SK-N-SH (cell line): ENCODE data around the gene RPS15A. TPM values are rescaled to one million over a fixed set of nuclear protein-coding genes. Genes with fewer than 3 reads are reported as not detected.

Source experiments
- CTCF ChIA-PET: fragments of 300-600, 350-600 bp; formaldehyde crosslinking; extraction: SDS; loops from one replicate; lab custom pipeline; 2021; lab: Yijun Ruan, JAX
- POLR2A ChIA-PET: fragments of 350-600 bp; sonication (Branson Sonifier 250); formaldehyde crosslinking; extraction: SDS; loops from one replicate; lab custom pipeline; 2020; ENCODE audit warnings: antibody characterized with exemption, inconsistent platforms; lab: Yijun Ruan, JAX
- DNase-seq: peaks from one replicate; pipeline ENCODE4 v3.0.0; 2012
- H2AFZ ChIP-seq: fragments of 200-600 bp; sonication (generic); 2 replicates; pipeline ENCODE4 v1.8.1; 2016; ENCODE audit warnings: antibody characterized with exemption, mild to moderate bottlenecking, low read depth
- H3F3A ChIP-seq: fragments of 200-600 bp; sonication (generic); replicated peaks from 2 replicates; pipeline ENCODE3; 2016; ENCODE audit warnings: antibody characterized with exemption, mild to moderate bottlenecking; ENCODE audit not compliant: insufficient read depth
- H3K27ac ChIP-seq, 2 experiments: fragments of 200-500 bp in 1 of 2; fragments of 200-600 bp in 1 of 2; sonication (Bioruptor generic) in 1 of 2; sonication (generic), shearing (Covaris generic) in 1 of 2; 2 replicates each; pipeline versions ENCODE4 v1.5.1 to v1.6.1; 2014 to 2016; ENCODE audit warnings: low read depth in 2 of 2, inconsistent platforms in 1 of 2, low read length in 1 of 2, mild to moderate bottlenecking in 1 of 2, mixed read lengths in 1 of 2
- H3K27me3 ChIP-seq: fragments of 200-600 bp; sonication (generic), shearing (Covaris generic); 2 replicates; pipeline ENCODE4 v1.6.1; 2016; ENCODE audit warnings: mixed run types; ENCODE audit not compliant: insufficient read depth
- H3K36me3 ChIP-seq, 2 experiments: fragments of 200-500 bp in 1 of 2; fragments of 200-600 bp in 1 of 2; sonication (Bioruptor generic) in 1 of 2; sonication (generic) in 1 of 2; replicated peaks in 1 of 2; 2 replicates each; pipeline versions ENCODE3 to v1.5.1; 2014 to 2016; ENCODE audit warnings: low read length in 1 of 2, mild to moderate bottlenecking in 1 of 2; ENCODE audit not compliant: insufficient read depth in 2 of 2, control insufficient read depth in 1 of 2
- H3K4me1 ChIP-seq, 2 experiments: fragments of 200-500 bp in 1 of 2; fragments of 200-600 bp in 1 of 2; sonication (Bioruptor generic) in 1 of 2; sonication (generic), shearing (Covaris generic) in 1 of 2; 2 replicates each; pipeline versions ENCODE4 v1.5.1 to v1.6.1; 2014 to 2016; ENCODE audit warnings: low read depth in 1 of 2, low read length in 1 of 2, mixed run types in 1 of 2; ENCODE audit not compliant: insufficient read depth in 2 of 2, control insufficient read depth in 1 of 2
- H3K4me2 ChIP-seq: fragments of 200-600 bp; sonication (generic), shearing (Covaris generic); 2 replicates; pipeline ENCODE4 v1.6.1; 2017; ENCODE audit warnings: mixed run types
- H3K4me3 ChIP-seq, 2 experiments: fragments of 200-500 bp in 1 of 2; fragments of 200-600 bp in 1 of 2; sonication (Bioruptor generic) in 1 of 2; sonication (generic), shearing (Covaris generic) in 1 of 2; 2 replicates each; pipeline versions ENCODE4 v1.5.1 to v1.8.1; 2014 to 2016; ENCODE audit warnings: low read depth in 2 of 2, inconsistent platforms in 1 of 2, low read length in 1 of 2, mild to moderate bottlenecking in 1 of 2, mixed read lengths in 1 of 2, moderate library complexity in 1 of 2
- H3K79me2 ChIP-seq: fragments of 200-600 bp; sonication (generic); 2 replicates; pipeline ENCODE4 v1.8.1; 2017; ENCODE audit warnings: mild to moderate bottlenecking; ENCODE audit not compliant: insufficient read depth
- H3K9ac ChIP-seq: fragments of 200-600 bp; sonication (generic); 2 replicates; pipeline ENCODE4 v1.6.1; 2017; ENCODE audit warnings: mixed run types
- H3K9me2 ChIP-seq: fragments of 200-600 bp; sonication (generic); 2 replicates; pipeline ENCODE4 v1.6.1; 2017; ENCODE audit warnings: mixed run types
- H3K9me3 ChIP-seq: fragments of 200-600 bp; sonication (generic); 2 replicates; pipeline ENCODE4 v1.6.1; 2017; ENCODE audit warnings: mixed run types, mild to moderate bottlenecking, moderate library complexity
- H4K20me1 ChIP-seq: fragments of 200-600 bp; sonication (generic); 2 replicates; pipeline ENCODE4 v1.6.1; 2017; ENCODE audit warnings: mild to moderate bottlenecking, mixed run types; ENCODE audit not compliant: insufficient read depth
- ELF1 ChIP-seq: IDR thresholded peaks from 2 replicates; pipeline ENCODE4 v1.4.0; 2012
- EZH2phosphoT487 ChIP-seq: fragments of 200-600 bp; sonication (generic); IDR thresholded peaks from 2 replicates; pipeline ENCODE4 v1.6.1; 2017; ENCODE audit warnings: low read depth, mixed run types, mild to moderate bottlenecking, antibody characterized with exemption, moderate library complexity, borderline replicate concordance
- FOXJ3 ChIP-seq: sonication (generic); formaldehyde crosslinking; IDR thresholded peaks from 2 replicates; pipeline ENCODE4 v1.5.1; 2020; ENCODE audit warnings: mild to moderate bottlenecking, missing genetic modification reagents
- FOXM1 ChIP-seq: IDR thresholded peaks from 2 replicates; pipeline ENCODE4 v1.4.0; 2012; ENCODE audit warnings: low read depth, mild to moderate bottlenecking
- GABPA ChIP-seq: IDR thresholded peaks from 2 replicates; pipeline ENCODE4 v1.4.0; 2012; ENCODE audit warnings: low read depth, mild to moderate bottlenecking
- GATA2 ChIP-seq: sonication (generic); formaldehyde crosslinking; IDR thresholded peaks from 2 replicates; pipeline ENCODE4 v1.5.0; 2020; ENCODE audit warnings: mild to moderate bottlenecking, missing genetic modification reagents
- NFIC ChIP-seq: IDR thresholded peaks from 2 replicates; pipeline ENCODE4 v1.4.0; 2012; ENCODE audit warnings: borderline replicate concordance
- NRF1 ChIP-seq: IDR thresholded peaks from 2 replicates; pipeline ENCODE4 v1.6.1; 2012; ENCODE audit warnings: low read depth, mild to moderate bottlenecking, low read length
- POLR2AphosphoS5 ChIP-seq: IDR thresholded peaks from 2 replicates; pipeline ENCODE4 v1.6.1; 2012; ENCODE audit warnings: low read depth, low read length
- RCOR1 ChIP-seq: fragments of 150-350 bp; IDR thresholded peaks from 2 replicates; pipeline ENCODE4 v1.6.1; 2017; ENCODE audit warnings: antibody characterized with exemption, low read length
- REST ChIP-seq: IDR thresholded peaks from 2 replicates; pipeline ENCODE4 v1.6.1; 2012; ENCODE audit warnings: mild to moderate bottlenecking, low read depth, low read length, moderate library complexity
- RFX5 ChIP-seq: IDR thresholded peaks from 2 replicates; pipeline ENCODE4 v1.6.1; 2012; ENCODE audit warnings: mild to moderate bottlenecking, improper control_type of control experiment, low read length
- SIN3A ChIP-seq: IDR thresholded peaks from 2 replicates; pipeline ENCODE4 v1.6.1; 2012; ENCODE audit warnings: low read depth, mild to moderate bottlenecking, low read length, moderate library complexity, borderline replicate concordance
- WGBS: methylation state at CpG from one replicate; pipeline ENCODE4 v1.1.6; 2017; ENCODE audit warnings: low lambda C conversion rate; 5-methylcytosine and 5-hydroxymethylcytosine counted together
- polyA plus RNA-seq, 3 experiments: library from polyadenylated mRNA; depleted of rRNA; stranded (reverse); fragments of >200 nt; gene quantifications; 2 replicates each; pipeline ENCODE4 v1.2.3, GENCODE V29; 2012
- TF ChIP-seq, protein P1 (sequence below): fragments of 200-600 bp; sonication (generic); IDR thresholded peaks from 2 replicates; pipeline ENCODE4 v1.6.1; 2017; ENCODE audit warnings: antibody characterized with exemption, mild to moderate bottlenecking, moderate library complexity
- TF ChIP-seq, protein P2 (sequence below): IDR thresholded peaks from 2 replicates; pipeline ENCODE4; 2012
- TF ChIP-seq, protein P3 (sequence below): IDR thresholded peaks from 2 replicates; pipeline ENCODE4 v1.4.0; 2012; ENCODE audit warnings: low read depth, borderline replicate concordance
- TF ChIP-seq, protein P4 (sequence below): IDR thresholded peaks from 2 replicates; pipeline ENCODE4 v1.4.0; 2012; ENCODE audit warnings: low read depth
- TF ChIP-seq, protein P5 (sequence below): IDR thresholded peaks from 2 replicates; pipeline ENCODE4 v1.4.0; 2012; ENCODE audit warnings: low read depth, borderline replicate concordance

Gene RPS15A
- polyA plus RNA-seq, 1 of the 3 experiments (the other 2 are of a cell fraction) = 6,745 TPM

DNA sequence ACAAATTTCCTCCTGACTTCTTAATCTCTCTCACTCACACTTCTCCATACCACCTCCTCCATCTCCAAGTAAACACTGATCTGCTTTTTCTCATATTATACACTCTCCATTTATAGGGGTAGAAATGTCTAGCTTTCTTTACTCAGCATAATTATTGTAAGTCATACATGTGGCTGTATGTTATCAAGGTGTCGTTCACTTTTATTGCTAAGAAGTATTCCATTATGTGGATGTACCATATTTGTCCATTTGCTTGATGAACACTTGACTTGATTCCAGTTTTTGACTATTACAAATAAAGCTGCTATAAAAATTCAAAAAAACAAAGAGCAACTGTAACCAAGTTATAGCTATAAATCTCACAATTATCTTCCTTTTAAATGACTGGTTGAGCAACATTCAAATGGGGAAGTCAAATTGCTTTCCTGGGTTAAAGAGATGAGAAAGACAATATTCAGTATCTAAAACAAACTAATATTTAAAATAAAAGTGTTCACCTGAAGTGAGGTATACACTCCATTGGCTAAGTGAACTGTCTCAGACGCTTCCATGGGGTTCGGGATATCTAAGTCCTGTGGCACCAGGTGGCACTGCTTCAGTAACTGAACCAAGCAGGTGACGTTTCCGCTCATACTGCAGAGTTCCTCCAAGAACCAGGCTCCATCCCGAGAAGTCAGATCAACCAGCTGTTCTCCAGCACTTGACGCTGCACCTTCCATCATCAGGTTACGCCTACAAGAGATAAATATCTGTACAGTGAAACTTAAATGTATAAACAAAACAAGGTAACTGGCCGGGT lies 43.8 kb upstream of the RPS15A start:
- no peaks in the 10 kb centered on the region for H3K9me2 ChIP-seq
- no peak for TF ChIP-seq NFIC
- TF ChIP-seq, protein P1, sequence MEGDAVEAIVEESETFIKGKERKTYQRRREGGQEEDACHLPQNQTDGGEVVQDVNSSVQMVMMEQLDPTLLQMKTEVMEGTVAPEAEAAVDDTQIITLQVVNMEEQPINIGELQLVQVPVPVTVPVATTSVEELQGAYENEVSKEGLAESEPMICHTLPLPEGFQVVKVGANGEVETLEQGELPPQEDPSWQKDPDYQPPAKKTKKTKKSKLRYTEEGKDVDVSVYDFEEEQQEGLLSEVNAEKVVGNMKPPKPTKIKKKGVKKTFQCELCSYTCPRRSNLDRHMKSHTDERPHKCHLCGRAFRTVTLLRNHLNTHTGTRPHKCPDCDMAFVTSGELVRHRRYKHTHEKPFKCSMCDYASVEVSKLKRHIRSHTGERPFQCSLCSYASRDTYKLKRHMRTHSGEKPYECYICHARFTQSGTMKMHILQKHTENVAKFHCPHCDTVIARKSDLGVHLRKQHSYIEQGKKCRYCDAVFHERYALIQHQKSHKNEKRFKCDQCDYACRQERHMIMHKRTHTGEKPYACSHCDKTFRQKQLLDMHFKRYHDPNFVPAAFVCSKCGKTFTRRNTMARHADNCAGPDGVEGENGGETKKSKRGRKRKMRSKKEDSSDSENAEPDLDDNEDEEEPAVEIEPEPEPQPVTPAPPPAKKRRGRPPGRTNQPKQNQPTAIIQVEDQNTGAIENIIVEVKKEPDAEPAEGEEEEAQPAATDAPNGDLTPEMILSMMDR = no peak
- no peak for TF ChIP-seq SIN3A
- no peak for TF ChIP-seq ELF1
- no peak for TF ChIP-seq POLR2AphosphoS5
- TF ChIP-seq FOXJ3 (CRISPR knock-in tag) = no peak
- TF ChIP-seq, protein P2, sequence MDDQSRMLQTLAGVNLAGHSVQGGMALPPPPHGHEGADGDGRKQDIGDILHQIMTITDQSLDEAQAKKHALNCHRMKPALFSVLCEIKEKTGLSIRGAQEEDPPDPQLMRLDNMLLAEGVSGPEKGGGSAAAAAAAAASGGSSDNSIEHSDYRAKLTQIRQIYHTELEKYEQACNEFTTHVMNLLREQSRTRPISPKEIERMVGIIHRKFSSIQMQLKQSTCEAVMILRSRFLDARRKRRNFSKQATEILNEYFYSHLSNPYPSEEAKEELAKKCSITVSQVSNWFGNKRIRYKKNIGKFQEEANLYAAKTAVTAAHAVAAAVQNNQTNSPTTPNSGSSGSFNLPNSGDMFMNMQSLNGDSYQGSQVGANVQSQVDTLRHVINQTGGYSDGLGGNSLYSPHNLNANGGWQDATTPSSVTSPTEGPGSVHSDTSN = no peak
- no peak for TF ChIP-seq GABPA
- TF ChIP-seq RFX5 = no peak
- no peak for TF ChIP-seq NRF1
- TF ChIP-seq, protein P3, sequence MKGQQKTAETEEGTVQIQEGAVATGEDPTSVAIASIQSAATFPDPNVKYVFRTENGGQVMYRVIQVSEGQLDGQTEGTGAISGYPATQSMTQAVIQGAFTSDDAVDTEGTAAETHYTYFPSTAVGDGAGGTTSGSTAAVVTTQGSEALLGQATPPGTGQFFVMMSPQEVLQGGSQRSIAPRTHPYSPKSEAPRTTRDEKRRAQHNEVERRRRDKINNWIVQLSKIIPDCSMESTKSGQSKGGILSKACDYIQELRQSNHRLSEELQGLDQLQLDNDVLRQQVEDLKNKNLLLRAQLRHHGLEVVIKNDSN = no peak
- no peak for TF ChIP-seq EZH2phosphoT487
- no peak for TF ChIP-seq GATA2 (CRISPR knock-in tag)
- TF ChIP-seq, protein P4, sequence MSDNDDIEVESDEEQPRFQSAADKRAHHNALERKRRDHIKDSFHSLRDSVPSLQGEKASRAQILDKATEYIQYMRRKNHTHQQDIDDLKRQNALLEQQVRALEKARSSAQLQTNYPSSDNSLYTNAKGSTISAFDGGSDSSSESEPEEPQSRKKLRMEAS = no peak
- TF ChIP-seq REST = no peak
- no peak for TF ChIP-seq RCOR1
- TF ChIP-seq, protein P5, sequence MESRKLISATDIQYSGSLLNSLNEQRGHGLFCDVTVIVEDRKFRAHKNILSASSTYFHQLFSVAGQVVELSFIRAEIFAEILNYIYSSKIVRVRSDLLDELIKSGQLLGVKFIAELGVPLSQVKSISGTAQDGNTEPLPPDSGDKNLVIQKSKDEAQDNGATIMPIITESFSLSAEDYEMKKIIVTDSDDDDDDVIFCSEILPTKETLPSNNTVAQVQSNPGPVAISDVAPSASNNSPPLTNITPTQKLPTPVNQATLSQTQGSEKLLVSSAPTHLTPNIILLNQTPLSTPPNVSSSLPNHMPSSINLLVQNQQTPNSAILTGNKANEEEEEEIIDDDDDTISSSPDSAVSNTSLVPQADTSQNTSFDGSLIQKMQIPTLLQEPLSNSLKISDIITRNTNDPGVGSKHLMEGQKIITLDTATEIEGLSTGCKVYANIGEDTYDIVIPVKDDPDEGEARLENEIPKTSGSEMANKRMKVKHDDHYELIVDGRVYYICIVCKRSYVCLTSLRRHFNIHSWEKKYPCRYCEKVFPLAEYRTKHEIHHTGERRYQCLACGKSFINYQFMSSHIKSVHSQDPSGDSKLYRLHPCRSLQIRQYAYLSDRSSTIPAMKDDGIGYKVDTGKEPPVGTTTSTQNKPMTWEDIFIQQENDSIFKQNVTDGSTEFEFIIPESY = no peak
- TF ChIP-seq FOXM1 = no peak
- 96% methylated on average over 9 of the region's 9 CpGs for WGBS
- ChIA-PET CTCF (interaction anchor here (1.2 to 2.3 kb wide), 3 partner anchors 9 to 130 kb away, joined by 3 to 5 read pairs (median 4); partner anchors contain the start of gene ARL6IP1), POLR2A (no interaction called here)
- no peaks in the 10 kb centered on the region for H3K4me1 ChIP-seq
- H3K4me2 ChIP-seq = no peak overlapping the region
- no peaks in the 10 kb centered on the region for H3K9me3 ChIP-seq
- no peaks in the 10 kb centered on the region for H3K79me2 ChIP-seq
- DNase-seq = no peak
- H4K20me1 ChIP-seq = no peaks in the 10 kb centered on the region
- H3F3A ChIP-seq = peaks cover 12% of the 10 kb centered on the region
- peaks cover 93% of the 10 kb centered on the region in 2 experiments for H3K36me3 ChIP-seq
- H3K4me3 ChIP-seq = no peak overlapping the region
- H2AFZ ChIP-seq = no peak overlapping the region
- no peak overlapping the region for H3K27ac ChIP-seq
- no peaks in the 10 kb centered on the region for H3K27me3 ChIP-seq
- H3K9ac ChIP-seq = no peak overlapping the region
